Fibroblast of pulmonary artery (primary cell): ENCODE measurements around the gene PHF14.

Source experiments
- DNase-seq: peaks from one replicate; pipeline ENCODE4 v3.0.0-alpha.2; 2010; ENCODE audit warnings: low read depth
- H3K4me3 ChIP-seq: replicated peaks from 2 replicates; pipeline ENCODE4 v1.5.1; 2011; ENCODE audit warnings: low read depth, mild to moderate bottlenecking, control low read depth, low read length, moderate library complexity
- CTCF ChIP-seq: IDR thresholded peaks from 2 replicates; pipeline ENCODE4 v1.5.1; 2011; ENCODE audit warnings: mild to moderate bottlenecking, control low read depth, low read length, inconsistent platforms; ENCODE audit errors: missing control alignments

The PHF14 gene

GRCh38 chr7:11188529-11189310 lies 215.0 kb downstream of the PHF14 start:
- TF ChIP-seq CTCF: no peak
- no peak for DNase-seq
- H3K4me3 ChIP-seq: no peak overlapping the region

- H3K4me3 ChIP-seq: no peak overlapping the region
- TF ChIP-seq CTCF: no peak
- no peak for DNase-seq
Observed at GRCh38 chr7:11191081-11191480, 217.4 kb downstream of the PHF14 start.

GRCh38 chr7:11191574-11192220 lies 218.0 kb downstream of the PHF14 start:
- H3K4me3 ChIP-seq: no peak overlapping the region
- no peak for DNase-seq
- no peak for TF ChIP-seq CTCF

DNA sequence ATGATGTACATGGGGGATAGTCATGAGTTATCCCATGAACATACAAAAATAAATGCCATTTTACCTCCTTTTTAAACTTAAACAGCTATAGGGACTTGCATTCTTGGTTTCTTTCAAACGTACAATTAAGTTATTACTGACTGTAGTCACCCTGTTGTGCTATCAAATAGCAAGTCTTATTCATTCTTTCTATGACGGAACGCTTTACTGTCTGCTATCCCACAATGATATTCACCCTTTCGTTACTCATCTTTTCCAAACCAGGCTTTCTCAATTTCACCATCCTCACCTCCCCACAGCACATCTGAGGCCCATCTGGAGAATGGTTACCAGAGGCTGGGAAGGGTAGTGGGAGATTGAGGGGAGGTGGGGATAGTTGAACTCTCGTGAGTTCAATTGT lies 218.8 kb downstream of the PHF14 start:
- DNase-seq: peak; percentile 32
- TF ChIP-seq CTCF: no peak
- H3K4me3 ChIP-seq: peak overlapping the region; percentile 52

GRCh38 chr7:11193131-11193867 lies 219.6 kb downstream of the PHF14 start:
- H3K4me3 ChIP-seq: peak overlapping the region; percentile 52
- no peak for TF ChIP-seq CTCF
- DNase-seq: peak; percentile 51

GRCh38 chr7:11193888-11194287 lies 220.2 kb downstream of the PHF14 start:
- DNase-seq: no peak
- no peak overlapping the region for H3K4me3 ChIP-seq
- TF ChIP-seq CTCF: no peak
